GM18861 (cell line): ENCODE results near the gene HBG1.
"Not testable (repeated sequence)": the region's sequence is repeated elsewhere in the genome, so short reads cannot be mapped to it uniquely, and the experiment has no call there.

Experiments
- ATAC-seq: cut with Tn5 transposase; IDR thresholded peaks from one replicate; pipeline ENCODE4 v1.9.1; 2021; ENCODE audit not compliant: unreplicated experiment

The HBG1 gene

GRCh38 chr11:5249807-5250396 lies at the start of gene HBG1:
HBG1 (minus strand) TSS chr11:5249857; CDS start chr11:5249804, 53 bp downstream.
- not testable (repeated sequence) for ATAC-seq

- ATAC-seq: no peak
These were observed 48.8 kb upstream of the HBG1 start for GRCh38 chr11:5298451-5298850.

DNA sequence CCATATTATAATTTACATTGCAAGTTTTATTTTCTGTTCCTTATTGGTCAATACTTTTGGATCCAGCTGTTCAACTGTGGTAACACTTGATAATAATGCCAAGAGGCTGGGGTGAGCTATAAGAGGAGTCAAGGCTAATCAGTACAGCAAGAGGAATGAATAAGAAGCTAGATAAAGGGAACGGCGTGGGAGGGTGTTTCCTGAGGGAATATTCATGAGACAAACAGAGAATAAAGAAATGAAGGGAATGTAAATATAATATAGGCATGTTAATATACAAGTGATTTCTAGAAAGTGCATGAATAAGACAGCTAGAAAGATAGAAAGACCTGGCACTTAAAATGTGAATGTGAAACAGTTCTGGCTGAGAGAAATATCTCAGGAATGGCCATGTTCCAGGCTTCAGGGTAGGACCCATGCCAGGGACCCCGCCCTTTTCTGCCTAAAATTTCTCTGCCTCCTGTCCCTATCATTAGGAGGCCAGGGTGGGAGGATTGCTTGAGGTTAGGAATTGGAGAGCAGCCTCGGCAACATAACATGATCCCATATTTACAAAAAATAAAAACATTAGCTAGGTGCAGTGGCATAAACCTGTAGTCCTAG lies 48.2 kb upstream of the HBG1 start:
- no peak for ATAC-seq

DNA sequence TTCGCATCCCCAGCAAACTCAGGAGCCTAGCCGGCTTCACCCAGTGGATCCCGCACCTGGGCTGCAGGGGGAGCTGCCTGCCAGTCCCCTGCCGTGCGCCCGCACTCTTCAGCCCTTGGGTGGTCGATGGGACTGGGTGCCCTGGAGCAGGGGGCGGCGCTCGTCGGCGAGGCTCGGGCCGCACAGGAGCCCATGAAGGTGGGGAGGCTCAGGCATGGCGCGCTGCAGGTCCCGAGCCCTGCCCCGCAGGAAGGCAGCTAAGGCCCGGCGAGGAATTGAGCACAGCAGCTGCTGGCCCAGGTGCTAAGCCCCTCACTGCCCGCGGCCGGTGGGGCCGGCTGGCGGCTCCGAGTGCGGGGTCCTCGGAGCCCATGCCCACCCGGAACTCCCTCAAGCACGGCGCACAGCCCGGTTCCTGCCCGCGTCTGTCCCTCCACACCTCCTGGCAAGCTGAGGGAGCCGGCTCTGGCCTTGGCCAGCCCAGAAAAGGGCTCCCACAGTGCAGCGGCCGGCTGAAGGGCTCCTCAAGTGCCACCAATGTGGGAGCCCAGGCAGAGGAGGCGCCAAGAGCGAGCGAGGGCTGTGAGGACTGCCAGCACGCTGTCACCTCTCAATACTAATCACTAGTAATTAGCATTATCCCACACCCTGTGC lies 44.8 kb upstream of the HBG1 start:
- ATAC-seq: not testable (repeated sequence)

DNA sequence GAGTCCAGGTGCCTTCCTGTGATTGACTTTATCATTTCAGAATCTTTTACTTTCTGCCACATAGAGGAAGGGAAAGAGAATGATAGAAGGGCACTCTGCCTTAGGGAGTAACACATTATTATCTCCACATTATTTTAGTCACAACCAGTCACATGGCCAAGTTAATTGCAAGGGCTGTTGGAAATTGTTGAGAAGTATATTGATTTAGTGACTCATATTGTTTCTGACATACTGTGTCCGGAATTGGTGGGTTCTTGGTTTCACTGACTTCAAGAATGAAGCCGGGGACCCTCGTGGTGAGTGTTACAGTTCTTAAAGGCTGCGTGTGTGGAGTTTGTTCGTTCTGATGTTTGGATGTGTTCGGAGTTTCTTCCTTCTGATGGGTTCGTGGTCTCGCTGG lies 43.4 kb upstream of the HBG1 start:
- no peak for ATAC-seq

- peak; percentile 92 for ATAC-seq
These were observed 41.7 kb upstream of the HBG1 start for GRCh38 chr11:5291207-5291838.

DNA sequence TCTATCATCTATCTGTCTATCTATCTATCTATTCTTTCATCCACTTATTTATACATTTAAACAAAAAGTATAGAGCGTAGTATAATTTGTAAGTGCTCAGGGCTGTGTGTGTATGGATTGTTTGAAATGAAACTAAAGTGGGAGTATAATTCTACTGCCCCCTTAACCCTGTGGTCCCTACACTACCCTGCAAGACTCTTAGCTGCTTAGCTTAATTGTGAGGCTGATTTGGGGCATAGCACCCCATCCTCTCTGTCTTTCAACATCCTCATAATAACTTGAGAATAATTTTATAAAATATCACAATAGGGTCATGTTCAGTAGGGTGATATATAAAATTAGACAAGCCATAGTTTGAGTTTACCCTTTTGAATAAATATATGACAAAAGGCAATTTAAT lies 40.4 kb upstream of the HBG1 start:
- no peak for ATAC-seq

- no peak for ATAC-seq
These were observed 40.0 kb upstream of the HBG1 start for GRCh38 chr11:5289696-5290095.

DNA sequence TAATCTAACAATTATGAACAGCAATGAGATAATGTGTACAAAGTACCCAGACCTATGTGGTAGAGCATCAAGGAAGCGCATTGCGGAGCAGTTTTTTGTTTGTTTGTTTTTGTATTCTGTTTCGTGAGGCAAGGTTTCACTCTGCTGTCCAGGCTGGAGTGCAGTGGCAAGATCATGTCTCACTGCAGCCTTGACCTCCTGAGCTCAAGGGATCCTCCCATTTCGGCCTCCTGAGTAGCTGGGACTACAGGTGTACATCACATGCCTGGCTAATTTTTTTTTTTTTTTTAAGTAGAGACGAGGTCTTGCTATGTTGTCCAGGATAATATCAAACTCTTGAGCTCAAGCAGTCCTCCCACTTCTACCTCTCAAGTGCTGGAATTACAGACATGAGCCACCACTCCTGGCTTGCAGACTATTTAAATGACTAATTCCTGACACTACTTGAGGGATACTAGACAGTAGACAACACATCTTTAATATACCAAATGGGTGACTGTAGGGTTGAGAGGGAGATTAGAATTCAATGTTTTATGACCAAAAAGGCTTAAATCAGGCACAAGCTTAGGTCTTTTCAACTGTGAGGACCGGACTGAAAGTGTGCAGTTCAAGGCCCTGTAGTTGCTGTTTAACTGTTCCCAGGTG lies 39.4 kb upstream of the HBG1 start:
- ATAC-seq: no peak

DNA sequence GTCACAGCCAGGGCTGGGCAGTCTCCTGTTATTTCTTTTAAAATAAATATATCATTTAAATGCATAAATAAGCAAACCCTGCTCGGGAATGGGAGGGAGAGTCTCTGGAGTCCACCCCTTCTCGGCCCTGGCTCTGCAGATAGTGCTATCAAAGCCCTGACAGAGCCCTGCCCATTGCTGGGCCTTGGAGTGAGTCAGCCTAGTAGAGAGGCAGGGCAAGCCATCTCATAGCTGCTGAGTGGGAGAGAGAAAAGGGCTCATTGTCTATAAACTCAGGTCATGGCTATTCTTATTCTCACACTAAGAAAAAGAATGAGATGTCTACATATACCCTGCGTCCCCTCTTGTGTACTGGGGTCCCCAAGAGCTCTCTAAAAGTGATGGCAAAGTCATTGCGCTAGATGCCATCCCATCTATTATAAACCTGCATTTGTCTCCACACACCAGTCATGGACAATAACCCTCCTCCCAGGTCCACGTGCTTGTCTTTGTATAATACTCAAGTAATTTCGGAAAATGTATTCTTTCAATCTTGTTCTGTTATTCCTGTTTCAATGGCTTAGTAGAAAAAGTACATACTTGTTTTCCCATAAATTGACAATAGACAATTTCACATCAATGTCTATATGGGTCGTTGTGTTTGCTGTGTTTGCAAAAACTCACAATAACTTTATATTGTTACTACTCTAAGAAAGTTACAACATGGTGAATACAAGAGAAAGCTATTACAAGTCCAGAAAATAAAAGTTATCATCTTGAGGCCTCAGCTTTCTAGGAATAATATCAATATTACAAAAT lies 38.6 kb upstream of the HBG1 start:
- no peak for ATAC-seq

DNA sequence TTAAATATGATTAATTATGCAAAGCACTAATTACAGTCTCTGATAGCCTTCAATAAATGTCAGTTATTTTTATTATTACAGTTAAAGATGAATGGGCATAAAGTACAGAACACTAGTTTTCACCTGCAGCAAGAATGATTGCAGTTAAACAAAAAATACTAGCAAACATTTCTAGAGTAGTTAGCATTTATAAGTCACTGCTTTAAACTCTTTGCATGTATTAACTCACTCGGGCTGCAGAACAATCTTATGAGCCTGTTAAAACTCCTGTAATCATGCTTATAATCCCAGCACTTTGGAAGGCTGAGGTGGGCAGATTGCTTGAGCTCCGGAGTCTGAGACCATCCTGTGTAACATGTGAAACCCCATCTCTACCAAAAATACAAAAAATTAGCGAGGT lies 37.2 kb upstream of the HBG1 start:
- ATAC-seq: no peak

DNA sequence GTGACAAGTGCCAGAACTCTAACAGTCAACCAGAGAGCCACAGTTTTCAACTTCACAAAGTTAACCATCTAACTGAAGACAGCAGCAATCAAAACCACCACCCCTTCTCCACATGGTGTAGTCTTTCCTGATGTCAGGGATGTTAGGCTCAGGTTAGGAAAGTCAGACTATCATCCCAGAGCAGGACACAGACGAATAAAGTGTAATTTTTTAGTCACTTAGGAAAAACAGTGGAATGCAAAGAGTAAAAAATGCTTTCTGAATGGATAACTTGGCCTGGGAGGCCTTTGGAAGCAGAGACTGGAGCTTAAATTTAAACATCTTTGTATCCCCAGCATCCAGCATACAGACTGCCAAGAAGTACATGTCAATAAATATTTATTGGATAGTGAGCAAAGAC lies 36.7 kb upstream of the HBG1 start:
- no peak for ATAC-seq

DNA sequence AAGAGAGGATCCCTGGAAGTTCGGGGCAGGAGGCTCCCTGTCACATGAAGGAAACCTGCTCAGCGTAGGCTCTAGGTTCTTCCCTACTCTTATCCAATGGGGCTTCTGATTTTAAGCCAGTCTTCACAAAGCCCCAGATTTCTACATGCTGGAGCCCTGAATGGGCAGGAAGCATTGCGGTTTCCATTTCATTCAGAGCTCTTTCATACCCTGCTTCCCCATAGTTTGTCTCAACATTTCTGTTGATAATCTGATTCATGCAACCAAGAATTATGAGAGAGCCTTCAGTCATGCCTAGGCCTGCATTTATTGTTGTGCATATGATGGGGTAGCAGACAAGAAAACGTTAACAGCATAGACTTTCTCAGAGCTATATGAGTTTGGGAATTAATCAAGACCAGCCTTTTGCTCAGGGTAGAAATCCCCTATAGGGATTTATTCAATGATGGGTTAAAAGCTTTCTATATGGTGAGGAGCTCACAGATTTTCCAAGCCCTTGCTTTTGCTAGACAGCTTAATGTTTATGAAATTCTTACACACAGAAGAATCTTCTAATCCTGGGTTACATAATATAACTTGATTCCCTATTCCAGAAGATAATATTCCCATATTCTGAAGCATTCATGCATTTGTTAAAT lies 36.2 kb upstream of the HBG1 start:
- no peak for ATAC-seq

GRCh38 chr11:5284637-5285036 lies 35.0 kb upstream of the HBG1 start:
- ATAC-seq: no peak

- no peak for ATAC-seq
These were observed 34.2 kb upstream of the HBG1 start for GRCh38 chr11:5283882-5284281.

- ATAC-seq: no peak
These were observed 33.4 kb upstream of the HBG1 start for GRCh38 chr11:5283086-5283485.

GRCh38 chr11:5282628-5283027 lies 33.0 kb upstream of the HBG1 start:
- no peak for ATAC-seq

DNA sequence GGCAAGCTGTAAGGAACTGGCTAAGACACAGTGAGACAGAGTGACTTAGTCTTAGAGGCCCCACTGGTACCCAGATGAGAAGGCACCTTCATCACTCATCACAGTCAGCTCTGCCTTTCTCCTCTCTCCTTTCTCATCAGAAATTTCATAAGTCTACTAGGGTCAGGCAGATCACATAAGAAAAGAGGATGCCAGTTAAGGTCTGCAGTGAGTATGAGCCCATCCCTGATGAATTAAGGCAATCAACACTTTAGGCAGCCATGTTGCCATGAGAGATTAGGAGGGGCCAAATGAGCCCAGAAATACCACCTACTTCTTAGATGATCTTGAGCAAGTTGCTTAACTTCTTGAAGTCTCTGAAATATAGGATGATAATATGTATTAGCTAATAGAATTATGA lies 31.9 kb upstream of the HBG1 start:
- ATAC-seq: no peak

DNA sequence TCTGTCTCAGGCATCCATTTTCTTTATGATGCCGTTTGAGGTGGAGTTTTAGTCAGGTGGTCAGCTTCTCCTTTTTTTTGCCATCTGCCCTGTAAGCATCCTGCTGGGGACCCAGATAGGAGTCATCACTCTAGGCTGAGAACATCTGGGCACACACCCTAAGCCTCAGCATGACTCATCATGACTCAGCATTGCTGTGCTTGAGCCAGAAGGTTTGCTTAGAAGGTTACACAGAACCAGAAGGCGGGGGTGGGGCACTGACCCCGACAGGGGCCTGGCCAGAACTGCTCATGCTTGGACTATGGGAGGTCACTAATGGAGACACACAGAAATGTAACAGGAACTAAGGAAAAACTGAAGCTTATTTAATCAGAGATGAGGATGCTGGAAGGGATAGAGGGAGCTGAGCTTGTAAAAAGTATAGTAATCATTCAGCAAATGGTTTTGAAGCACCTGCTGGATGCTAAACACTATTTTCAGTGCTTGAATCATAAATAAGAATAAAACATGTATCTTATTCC lies 31.0 kb upstream of the HBG1 start:
- ATAC-seq: peak; percentile 97

DNA sequence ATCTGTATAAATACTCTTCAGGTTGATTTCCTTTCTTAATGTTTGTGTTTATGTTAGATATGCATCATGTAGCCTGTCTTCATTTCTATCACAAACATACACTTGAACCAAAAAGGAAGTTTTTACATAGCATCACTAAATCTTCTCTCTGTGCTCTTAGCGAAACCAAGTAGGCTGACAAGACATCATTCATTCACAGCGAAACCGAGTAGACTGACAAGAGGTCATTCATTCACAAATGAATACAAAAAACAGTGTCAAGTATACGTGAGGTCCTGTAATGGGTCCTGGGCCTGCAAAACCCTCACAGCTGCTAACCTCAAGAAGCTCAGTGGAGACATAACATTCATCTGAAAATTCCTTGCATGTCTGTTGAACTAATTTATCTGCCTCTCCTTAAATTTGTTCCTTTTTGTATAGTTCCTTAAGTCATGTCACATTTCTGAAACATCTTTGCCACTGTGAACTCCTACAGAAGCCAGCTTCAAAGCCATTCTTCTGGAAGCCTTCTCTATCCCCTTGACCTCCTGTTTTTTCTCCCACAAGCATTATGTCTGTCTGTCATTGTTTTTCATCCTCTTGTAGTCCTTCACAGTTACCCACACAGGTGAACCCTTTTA lies 29.9 kb upstream of the HBG1 start:
- ATAC-seq: no peak
